Activated CD4-positive, alpha-beta T cell treated with anti-CD3 and anti-CD28 coated beads, Interleukin-2, Interleukin-4, amounts not matched to agents 100 ng/mL and 50 ng/mL, durations not matched to agents 16 hours and 8 hours (primary cell): ENCODE measurements around the gene LMO7.

Experiments used
- DNase-seq: peaks from one replicate; pipeline ENCODE4 v3.0.0-alpha.2; 2020; ENCODE audit warnings: low spot score

Gene LMO7

DNA sequence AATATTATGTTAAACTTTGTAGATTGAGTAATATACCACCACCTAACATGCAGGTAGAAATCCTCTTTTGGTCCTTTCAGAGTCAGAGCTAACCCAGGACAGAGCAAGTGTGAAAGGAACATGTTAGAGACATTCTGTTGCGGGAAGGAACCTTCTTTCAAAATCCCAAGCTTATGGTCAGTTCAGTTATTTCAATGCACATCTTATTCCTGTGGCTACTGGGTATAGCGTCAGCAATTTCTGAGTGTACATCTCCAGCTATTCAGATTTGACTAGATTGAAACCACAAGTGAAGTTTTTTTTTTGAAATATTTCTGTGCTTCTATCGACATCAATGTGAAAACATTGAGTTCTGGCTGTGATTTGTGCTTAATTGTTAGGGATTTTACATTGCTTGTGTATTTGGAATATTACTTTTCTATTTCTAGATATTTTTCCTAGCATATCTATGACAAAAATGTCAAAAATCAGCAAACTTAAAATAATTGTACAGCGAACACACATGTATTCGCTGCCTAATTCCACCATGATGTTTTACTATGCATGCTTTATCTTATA is 165.3 kb downstream of the LMO7 start:
- DNase-seq = no peak

- DNase-seq = no peak
Observed at GRCh38 chr13:75802161-75802560, 166.0 kb downstream of the LMO7 start.

DNA sequence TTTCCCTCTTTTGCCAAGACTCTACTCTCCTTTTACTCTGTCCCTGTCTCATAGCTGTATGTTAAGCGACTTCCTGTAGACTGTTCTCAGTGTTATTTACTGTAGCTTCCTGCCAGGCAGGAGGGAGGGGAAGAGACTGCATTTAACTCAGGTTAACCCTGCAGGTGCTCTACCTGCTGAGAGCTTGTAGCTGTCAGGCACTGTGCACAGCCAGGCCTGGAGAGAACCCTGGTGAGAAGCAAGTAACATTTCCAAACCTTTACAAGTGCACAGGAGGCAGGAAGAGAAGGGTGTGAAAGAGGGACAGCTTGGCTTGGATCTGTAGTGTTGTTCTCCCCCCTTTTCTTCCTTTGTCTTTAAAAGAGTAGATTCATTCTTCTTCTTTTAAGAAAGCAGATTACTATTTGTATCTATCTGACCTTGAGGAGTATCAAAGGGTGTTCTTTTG is 167.1 kb downstream of the LMO7 start:
- no peak for DNase-seq

DNA sequence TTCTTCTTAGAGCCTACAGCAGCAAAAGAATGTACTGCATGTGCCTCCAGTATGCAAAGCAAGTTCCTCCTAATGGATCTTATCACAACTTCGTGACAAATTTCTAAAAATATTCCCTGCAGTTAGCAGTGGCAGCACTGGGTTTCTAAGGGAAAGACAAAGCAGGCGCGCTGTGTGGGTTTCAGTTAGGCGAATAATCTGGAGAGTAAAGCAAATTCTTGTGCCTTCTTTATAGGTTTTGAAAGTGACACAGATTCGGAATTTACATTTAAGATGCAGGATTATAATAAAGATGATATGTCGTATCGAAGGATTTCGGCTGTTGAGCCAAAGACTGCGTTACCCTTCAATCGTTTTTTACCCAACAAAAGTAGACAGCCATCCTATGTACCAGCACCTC is 167.9 kb downstream of the LMO7 start:
- DNase-seq = no peak

- no peak for DNase-seq
Observed at GRCh38 chr13:75804605-75805004, 168.5 kb downstream of the LMO7 start.

DNA sequence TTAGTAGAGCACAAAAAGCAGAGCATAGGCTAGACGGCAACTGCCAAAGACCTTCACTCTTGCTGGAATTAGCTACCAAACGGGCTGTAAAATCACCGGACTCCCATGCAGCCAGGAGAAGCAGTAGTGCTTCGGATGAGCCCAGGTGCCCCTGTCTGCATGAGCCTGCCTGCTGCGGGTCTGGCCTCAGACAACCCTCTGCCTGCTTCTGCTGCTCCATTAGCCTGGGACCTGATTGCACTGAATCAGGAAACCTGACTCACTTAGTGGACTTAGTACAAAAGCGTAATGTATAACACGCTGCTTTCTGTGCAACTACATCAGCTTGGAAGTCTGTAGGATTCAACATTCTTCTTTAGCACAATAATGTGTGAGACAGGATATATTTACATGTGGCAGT is 170.0 kb downstream of the LMO7 start:
- DNase-seq = no peak

DNA sequence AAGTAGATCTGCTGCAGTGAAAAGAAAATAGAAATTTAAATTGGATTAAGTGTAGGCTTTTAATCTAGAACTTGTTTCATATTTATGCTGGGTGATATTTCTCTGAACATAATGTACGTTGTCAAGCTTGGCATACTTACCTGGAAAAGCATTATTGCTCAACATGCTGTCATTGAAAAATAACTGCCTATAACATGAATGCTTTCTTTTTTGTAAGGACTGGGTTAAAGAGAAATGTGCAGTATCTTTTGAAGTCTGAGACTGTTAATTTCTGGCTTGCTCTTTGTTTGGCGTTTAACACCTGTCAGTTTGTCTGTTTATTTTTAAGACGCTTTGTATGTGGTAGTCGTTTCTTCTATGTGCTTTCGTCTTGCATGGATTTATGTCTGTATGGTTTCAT is 175.2 kb downstream of the LMO7 start:
- DNase-seq = no peak

DNA sequence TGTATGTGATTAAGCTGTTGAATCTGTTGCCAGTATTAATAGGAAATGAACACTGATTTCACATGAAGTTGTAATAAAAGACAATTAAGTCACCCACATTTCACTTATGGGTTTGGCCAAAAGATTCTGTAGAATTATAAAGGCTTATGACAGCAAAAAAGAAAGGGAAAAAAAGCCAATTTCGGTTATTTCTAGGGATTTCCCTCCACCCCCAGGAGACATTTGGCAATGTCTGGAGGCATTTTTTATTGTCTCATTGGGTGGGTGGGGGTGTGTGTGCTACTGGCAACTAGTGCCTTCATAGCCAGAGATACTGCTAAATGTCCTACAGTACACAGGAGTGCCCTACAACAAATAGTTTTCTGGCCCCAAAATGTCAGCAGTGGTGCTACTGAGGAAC is 175.7 kb downstream of the LMO7 start:
- no peak for DNase-seq

DNA sequence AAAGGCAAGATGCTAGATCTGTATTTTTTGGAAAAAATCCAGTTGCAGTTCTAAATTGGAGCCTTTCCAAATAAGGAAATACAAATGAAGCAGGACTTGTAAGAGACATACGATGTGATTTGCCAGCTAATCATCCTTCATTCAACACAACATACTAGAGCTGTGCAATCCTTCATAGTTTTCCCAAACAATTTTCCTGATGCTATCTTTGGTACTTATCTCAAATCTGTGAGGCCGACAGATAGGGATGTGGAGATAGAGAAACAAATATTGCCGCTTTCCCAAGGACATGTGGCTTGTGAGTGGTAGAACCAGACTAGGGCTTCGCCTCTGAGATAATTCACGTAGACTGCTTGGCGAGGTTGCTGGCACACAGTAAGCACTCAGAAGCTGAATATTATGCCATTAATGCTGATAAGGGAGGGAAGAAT is 176.6 kb downstream of the LMO7 start:
- DNase-seq = no peak

DNA sequence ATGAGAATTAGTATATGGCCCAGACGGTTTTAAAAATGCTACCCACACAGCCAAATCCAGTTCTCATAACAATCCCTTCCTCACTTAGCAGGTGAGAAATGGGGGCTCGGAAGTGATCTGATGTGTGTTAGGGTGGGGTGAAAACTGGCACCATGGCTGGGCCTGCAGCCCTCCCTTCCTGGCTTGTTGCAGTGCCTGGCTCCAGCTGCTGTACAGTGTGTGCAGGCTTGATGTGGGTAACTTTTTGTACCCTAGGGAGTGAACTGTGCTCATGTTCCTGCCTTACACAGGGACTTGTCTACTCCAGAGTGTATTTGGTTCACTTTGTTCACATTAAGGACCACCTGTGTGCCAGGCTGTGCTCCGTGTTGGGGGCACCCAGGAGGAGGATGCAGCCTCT is 177.2 kb downstream of the LMO7 start:
- DNase-seq = no peak

DNA sequence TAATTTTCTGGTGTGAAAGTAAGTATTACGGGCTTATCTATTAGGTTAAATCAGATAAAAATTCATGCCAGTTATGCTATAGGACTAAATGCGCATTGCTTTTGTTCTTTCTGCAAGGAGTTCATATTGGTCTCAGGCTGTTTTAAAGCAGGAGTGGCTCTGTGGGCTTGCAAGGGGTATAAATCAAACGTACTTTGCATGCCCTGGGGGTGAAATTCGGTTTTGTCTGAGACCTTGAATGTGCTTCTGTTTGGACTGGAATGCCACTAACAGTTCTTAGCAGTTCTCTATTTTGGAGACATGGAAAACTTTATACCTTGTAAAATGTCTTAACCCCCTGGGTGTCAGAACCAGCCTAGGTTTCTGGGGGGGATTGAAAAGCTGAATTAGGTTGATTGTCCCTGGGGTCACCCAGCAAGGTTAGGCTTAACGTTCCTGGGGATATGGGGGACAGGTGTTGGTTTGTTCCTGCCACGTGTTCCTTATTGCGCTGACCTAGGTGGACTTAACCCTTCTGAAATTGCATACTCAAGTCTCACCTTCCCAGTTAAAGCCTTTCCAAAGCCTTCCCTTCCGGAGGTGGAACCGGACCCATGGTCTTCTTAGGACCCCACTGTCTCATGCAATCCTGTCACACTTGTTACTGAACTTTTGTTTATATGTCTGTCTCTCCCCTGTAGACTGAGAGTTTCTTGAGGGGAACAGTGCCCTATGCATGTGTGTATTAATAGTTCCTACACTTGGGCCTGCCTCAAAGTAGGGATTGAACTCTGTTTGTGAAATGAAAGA is 182.2 kb downstream of the LMO7 start:
- no peak for DNase-seq

GRCh38 chr13:75818968-75819225 is 182.8 kb downstream of the LMO7 start:
- no peak for DNase-seq

DNA sequence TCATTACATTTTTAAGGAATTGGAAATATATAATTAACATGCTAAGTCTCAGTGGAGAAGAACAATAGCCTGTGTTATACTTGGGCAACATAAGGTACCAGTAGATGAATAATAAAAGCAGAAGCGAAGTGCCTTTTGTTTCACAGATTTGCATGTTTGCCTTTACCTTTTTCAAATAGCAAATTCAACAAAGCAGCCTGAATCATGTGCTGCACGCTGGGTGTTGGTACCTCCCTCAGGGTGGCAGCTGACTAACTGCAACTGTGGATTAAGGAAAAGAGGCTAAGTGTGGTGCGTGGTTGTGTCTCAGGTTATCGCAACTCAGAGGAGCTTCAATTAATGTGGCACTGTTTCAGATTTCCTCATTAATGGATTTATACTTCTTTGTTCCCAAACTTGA is 189.0 kb downstream of the LMO7 start:
- DNase-seq = no peak

GRCh38 chr13:75825594-75825993 is 189.5 kb downstream of the LMO7 start:
- no peak for DNase-seq

DNA sequence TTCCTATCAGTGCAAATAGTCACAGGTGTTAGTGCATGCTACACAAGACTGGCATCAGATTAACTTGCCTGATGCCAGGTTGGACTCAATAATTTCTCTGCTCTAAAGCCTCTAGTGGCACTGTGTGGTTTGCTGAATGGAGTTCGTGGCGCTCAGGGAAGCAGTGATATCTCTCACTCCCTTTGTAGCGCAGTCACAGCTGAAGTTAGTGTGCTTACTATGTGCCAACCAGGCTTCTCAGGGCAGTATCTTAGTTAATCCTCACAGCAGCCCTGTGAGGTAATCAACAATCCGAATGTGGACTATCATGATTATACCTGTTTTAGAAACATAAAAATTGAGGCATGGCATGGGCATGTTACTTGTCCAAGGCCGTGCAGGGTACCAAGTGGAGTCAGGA is 190.3 kb downstream of the LMO7 start:
- DNase-seq = no peak

DNA sequence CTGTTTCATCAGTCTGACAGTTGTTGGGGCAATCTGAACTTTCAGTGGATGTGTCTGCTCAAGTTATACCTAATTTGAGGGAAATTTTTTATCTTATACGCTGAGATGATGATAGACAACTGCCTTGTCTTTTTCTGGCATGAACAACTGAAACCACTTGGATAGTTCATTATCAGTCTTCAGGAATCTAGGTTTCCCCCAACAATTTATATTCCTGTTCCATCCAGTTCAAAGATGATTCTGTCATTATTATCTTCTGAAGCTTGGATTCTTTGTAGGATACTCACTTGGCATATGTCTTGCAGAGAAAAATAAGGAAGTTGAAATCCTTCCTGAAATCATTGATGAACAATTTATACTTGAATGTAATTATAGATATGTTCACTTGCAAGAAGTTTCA is 193.7 kb downstream of the LMO7 start:
- DNase-seq = no peak

GRCh38 chr13:75830842-75831241 is 194.7 kb downstream of the LMO7 start:
- DNase-seq = no peak

GRCh38 chr13:75831389-75831788 is 195.3 kb downstream of the LMO7 start:
- no peak for DNase-seq

GRCh38 chr13:75832812-75833211 is 196.7 kb downstream of the LMO7 start:
- no peak for DNase-seq

DNA sequence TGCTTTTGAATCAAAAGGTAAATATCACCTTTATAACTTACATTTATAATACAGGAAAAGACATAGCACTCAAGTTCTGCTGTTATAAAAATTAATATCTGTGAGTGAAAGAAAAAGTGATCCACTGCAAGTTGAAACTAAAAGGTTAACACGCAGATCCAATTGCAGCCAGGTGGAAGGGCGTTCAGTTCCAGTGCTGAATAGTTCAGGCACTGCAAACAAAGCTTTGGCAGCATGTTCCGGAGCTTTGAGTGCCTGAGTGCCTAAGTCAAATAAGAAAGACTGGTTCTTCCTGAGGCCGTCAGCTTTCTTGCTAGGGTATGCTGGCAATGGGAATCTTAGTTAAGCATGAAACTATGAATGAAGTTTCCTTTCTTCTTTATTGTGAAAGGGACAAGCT is 200.3 kb downstream of the LMO7 start:
- DNase-seq = no peak

DNA sequence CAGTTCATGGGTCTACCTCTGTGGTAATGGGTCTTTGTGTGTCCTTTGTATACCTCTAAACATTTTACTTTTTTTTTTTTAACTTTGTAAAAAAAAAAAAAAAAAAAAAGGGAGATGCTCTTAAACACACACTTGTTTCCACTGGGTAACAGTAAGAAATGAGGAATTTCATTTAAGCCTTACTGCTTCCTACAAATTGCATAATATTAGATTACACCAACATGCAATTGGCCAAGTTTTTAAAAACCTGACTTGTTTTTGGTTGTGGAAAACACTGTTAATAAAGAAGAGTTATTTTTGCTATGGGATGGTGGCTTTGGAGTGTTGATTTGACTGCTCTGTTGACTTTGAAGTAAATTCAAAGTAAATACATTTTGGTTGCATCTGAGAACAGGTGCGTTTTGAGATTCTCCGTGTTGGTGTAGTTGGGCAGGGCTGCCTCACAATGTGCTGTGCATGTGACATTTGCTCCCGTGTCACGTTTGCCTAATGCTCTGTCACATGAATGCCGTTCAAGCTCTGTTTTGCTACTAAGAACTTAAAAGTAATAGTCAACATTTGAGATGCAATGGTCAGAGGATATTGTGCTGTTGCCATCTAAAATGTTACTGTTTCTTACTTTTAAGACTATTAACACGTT is 202.4 kb downstream of the LMO7 start:
- DNase-seq = no peak

- DNase-seq = no peak
Observed at GRCh38 chr13:75839406-75839805, 203.3 kb downstream of the LMO7 start.

DNA sequence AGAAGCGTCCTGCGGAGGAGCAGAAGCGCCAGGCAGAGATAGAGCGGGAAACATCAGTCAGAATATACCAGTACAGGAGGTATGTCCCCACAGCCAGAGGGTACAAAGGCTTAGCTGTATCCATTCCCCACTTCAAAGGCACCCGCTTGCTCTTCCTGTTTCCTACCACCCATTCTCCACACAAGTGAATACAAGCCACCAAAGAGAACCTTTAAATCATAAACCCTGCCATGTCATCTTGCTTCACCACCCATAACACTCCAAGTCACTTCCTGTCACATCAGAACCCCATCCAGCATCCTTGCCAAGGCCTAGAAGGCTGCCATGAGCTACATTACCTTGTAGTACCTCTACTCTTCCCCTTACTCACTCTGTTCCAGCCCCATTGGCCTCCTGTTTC is 205.8 kb downstream of the LMO7 start:
- DNase-seq = no peak

- DNase-seq = no peak
Observed at GRCh38 chr13:75843074-75843473, 206.9 kb downstream of the LMO7 start.
